Adrenal gland (tissue), 5 donors: ENCODE measurements around the gene MYO9B.

Experiments used
- POLR2A ChIP-seq, 2 donors: fragments of 450-650 bp; IDR thresholded peaks; one replicate each; pipeline ENCODE4 v1.6.1; 2017; ENCODE audit warnings: antibody characterized with exemption in 2 of 2, mild to moderate bottlenecking in 2 of 2, moderate library complexity in 1 of 2
- TF ChIP-seq, protein P1 (sequence below), 6 experiments: fragments of 450-650 bp in 4 of 6; fragments of 200-600 bp in 2 of 6; sonication (generic) in 1 of 6; IDR thresholded peaks; 1 replicate in 5 of 6; 2 replicates in 1 of 6; pipeline versions ENCODE4 v1.5.1 to v1.8.0; 2016 to 2021; ENCODE audit warnings: antibody characterized with exemption in 6 of 6, mild to moderate bottlenecking in 2 of 6, moderate library complexity in 1 of 6
- donor health status: DM: no; HTN: no; CAD: no.

DNA sequence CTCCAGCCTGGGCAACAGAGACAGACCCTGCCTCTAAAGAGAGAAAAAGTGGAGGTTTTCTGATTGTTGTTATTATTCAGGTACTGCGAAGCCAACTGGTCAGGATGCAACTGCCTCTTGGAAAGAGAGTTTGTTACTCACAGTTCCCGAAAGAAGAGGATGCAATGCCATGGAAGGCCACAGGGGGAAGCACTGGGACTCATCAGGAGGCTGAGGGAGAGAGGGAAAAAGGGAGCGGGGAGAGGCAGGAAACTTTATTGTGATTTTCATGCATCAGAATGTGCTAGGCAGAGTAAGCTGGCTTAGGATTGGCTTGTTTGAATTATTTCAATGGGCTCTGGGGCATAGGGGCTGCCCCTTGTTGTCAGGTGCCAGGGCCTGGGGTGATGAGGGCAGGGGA is 27.6 kb downstream of the MYO9B start:
- TF ChIP-seq, protein P1, sequence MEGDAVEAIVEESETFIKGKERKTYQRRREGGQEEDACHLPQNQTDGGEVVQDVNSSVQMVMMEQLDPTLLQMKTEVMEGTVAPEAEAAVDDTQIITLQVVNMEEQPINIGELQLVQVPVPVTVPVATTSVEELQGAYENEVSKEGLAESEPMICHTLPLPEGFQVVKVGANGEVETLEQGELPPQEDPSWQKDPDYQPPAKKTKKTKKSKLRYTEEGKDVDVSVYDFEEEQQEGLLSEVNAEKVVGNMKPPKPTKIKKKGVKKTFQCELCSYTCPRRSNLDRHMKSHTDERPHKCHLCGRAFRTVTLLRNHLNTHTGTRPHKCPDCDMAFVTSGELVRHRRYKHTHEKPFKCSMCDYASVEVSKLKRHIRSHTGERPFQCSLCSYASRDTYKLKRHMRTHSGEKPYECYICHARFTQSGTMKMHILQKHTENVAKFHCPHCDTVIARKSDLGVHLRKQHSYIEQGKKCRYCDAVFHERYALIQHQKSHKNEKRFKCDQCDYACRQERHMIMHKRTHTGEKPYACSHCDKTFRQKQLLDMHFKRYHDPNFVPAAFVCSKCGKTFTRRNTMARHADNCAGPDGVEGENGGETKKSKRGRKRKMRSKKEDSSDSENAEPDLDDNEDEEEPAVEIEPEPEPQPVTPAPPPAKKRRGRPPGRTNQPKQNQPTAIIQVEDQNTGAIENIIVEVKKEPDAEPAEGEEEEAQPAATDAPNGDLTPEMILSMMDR (IDR thresholded peaks at IDR 0.05) = peak; percentile 13 to 64 (median 40)
- no peak for TF ChIP-seq POLR2A (IDR thresholded peaks at IDR 0.05)
